SK-N-SH (cell line): ENCODE measurements around the gene SP100. TPM values are rescaled to one million over a fixed set of nuclear protein-coding genes. Genes with fewer than 3 reads are reported as not detected.

Experiments used
- CTCF ChIA-PET: fragments of 300-600, 350-600 bp; formaldehyde crosslinking; extraction: SDS; loops from one replicate; lab custom pipeline; 2021; lab: Yijun Ruan, JAX
- POLR2A ChIA-PET: fragments of 350-600 bp; sonication (Branson Sonifier 250); formaldehyde crosslinking; extraction: SDS; loops from one replicate; lab custom pipeline; 2020; ENCODE audit warnings: antibody characterized with exemption, inconsistent platforms; lab: Yijun Ruan, JAX
- DNase-seq: peaks from one replicate; pipeline ENCODE4 v3.0.0; 2012
- H2AFZ ChIP-seq: fragments of 200-600 bp; sonication (generic); 2 replicates; pipeline ENCODE4 v1.8.1; 2016; ENCODE audit warnings: antibody characterized with exemption, mild to moderate bottlenecking, low read depth
- H3F3A ChIP-seq: fragments of 200-600 bp; sonication (generic); replicated peaks from 2 replicates; pipeline ENCODE3; 2016; ENCODE audit warnings: antibody characterized with exemption, mild to moderate bottlenecking; ENCODE audit not compliant: insufficient read depth
- H3K27ac ChIP-seq, 2 experiments: fragments of 200-500 bp in 1 of 2; fragments of 200-600 bp in 1 of 2; sonication (Bioruptor generic) in 1 of 2; sonication (generic), shearing (Covaris generic) in 1 of 2; 2 replicates each; pipeline versions ENCODE4 v1.5.1 to v1.6.1; 2014 to 2016; ENCODE audit warnings: low read depth in 2 of 2, inconsistent platforms in 1 of 2, low read length in 1 of 2, mild to moderate bottlenecking in 1 of 2, mixed read lengths in 1 of 2
- H3K27me3 ChIP-seq: fragments of 200-600 bp; sonication (generic), shearing (Covaris generic); 2 replicates; pipeline ENCODE4 v1.6.1; 2016; ENCODE audit warnings: mixed run types; ENCODE audit not compliant: insufficient read depth
- H3K36me3 ChIP-seq, 2 experiments: fragments of 200-500 bp in 1 of 2; fragments of 200-600 bp in 1 of 2; sonication (Bioruptor generic) in 1 of 2; sonication (generic) in 1 of 2; replicated peaks in 1 of 2; 2 replicates each; pipeline versions ENCODE3 to v1.5.1; 2014 to 2016; ENCODE audit warnings: low read length in 1 of 2, mild to moderate bottlenecking in 1 of 2; ENCODE audit not compliant: insufficient read depth in 2 of 2, control insufficient read depth in 1 of 2
- H3K4me1 ChIP-seq, 2 experiments: fragments of 200-500 bp in 1 of 2; fragments of 200-600 bp in 1 of 2; sonication (Bioruptor generic) in 1 of 2; sonication (generic), shearing (Covaris generic) in 1 of 2; 2 replicates each; pipeline versions ENCODE4 v1.5.1 to v1.6.1; 2014 to 2016; ENCODE audit warnings: low read depth in 1 of 2, low read length in 1 of 2, mixed run types in 1 of 2; ENCODE audit not compliant: insufficient read depth in 2 of 2, control insufficient read depth in 1 of 2
- H3K4me2 ChIP-seq: fragments of 200-600 bp; sonication (generic), shearing (Covaris generic); 2 replicates; pipeline ENCODE4 v1.6.1; 2017; ENCODE audit warnings: mixed run types
- H3K4me3 ChIP-seq, 2 experiments: fragments of 200-500 bp in 1 of 2; fragments of 200-600 bp in 1 of 2; sonication (Bioruptor generic) in 1 of 2; sonication (generic), shearing (Covaris generic) in 1 of 2; 2 replicates each; pipeline versions ENCODE4 v1.5.1 to v1.8.1; 2014 to 2016; ENCODE audit warnings: low read depth in 2 of 2, inconsistent platforms in 1 of 2, low read length in 1 of 2, mild to moderate bottlenecking in 1 of 2, mixed read lengths in 1 of 2, moderate library complexity in 1 of 2
- H3K79me2 ChIP-seq: fragments of 200-600 bp; sonication (generic); 2 replicates; pipeline ENCODE4 v1.8.1; 2017; ENCODE audit warnings: mild to moderate bottlenecking; ENCODE audit not compliant: insufficient read depth
- H3K9ac ChIP-seq: fragments of 200-600 bp; sonication (generic); 2 replicates; pipeline ENCODE4 v1.6.1; 2017; ENCODE audit warnings: mixed run types
- H3K9me2 ChIP-seq: fragments of 200-600 bp; sonication (generic); 2 replicates; pipeline ENCODE4 v1.6.1; 2017; ENCODE audit warnings: mixed run types
- H3K9me3 ChIP-seq: fragments of 200-600 bp; sonication (generic); 2 replicates; pipeline ENCODE4 v1.6.1; 2017; ENCODE audit warnings: mixed run types, mild to moderate bottlenecking, moderate library complexity
- H4K20me1 ChIP-seq: fragments of 200-600 bp; sonication (generic); 2 replicates; pipeline ENCODE4 v1.6.1; 2017; ENCODE audit warnings: mild to moderate bottlenecking, mixed run types; ENCODE audit not compliant: insufficient read depth
- ELF1 ChIP-seq: IDR thresholded peaks from 2 replicates; pipeline ENCODE4 v1.4.0; 2012
- EP300 ChIP-seq, 2 experiments: IDR thresholded peaks; 2 replicates each; pipeline versions ENCODE4 v1.4.0 to v1.6.1; 2012; ENCODE audit warnings: borderline replicate concordance in 1 of 2, low read depth in 1 of 2, low read length in 1 of 2
- FOSL2 ChIP-seq: IDR thresholded peaks from 2 replicates; pipeline ENCODE4 v1.4.0; 2012; ENCODE audit warnings: low read depth, mild to moderate bottlenecking, moderate library complexity, borderline replicate concordance
- FOXJ3 ChIP-seq: sonication (generic); formaldehyde crosslinking; IDR thresholded peaks from 2 replicates; pipeline ENCODE4 v1.5.1; 2020; ENCODE audit warnings: mild to moderate bottlenecking, missing genetic modification reagents
- GABPA ChIP-seq: IDR thresholded peaks from 2 replicates; pipeline ENCODE4 v1.4.0; 2012; ENCODE audit warnings: low read depth, mild to moderate bottlenecking
- GATA2 ChIP-seq: sonication (generic); formaldehyde crosslinking; IDR thresholded peaks from 2 replicates; pipeline ENCODE4 v1.5.0; 2020; ENCODE audit warnings: mild to moderate bottlenecking, missing genetic modification reagents
- JUND ChIP-seq: IDR thresholded peaks from 2 replicates; pipeline ENCODE4 v1.4.0; 2012
- MAX ChIP-seq: IDR thresholded peaks from 2 replicates; pipeline ENCODE4 v1.4.0; 2012; ENCODE audit warnings: low read depth
- MEF2A ChIP-seq: IDR thresholded peaks from 2 replicates; pipeline ENCODE4 v1.4.0; 2012; ENCODE audit warnings: low read depth, borderline replicate concordance
- NFIC ChIP-seq: IDR thresholded peaks from 2 replicates; pipeline ENCODE4 v1.4.0; 2012; ENCODE audit warnings: borderline replicate concordance
- RCOR1 ChIP-seq: fragments of 150-350 bp; IDR thresholded peaks from 2 replicates; pipeline ENCODE4 v1.6.1; 2017; ENCODE audit warnings: antibody characterized with exemption, low read length
- REST ChIP-seq: IDR thresholded peaks from 2 replicates; pipeline ENCODE4 v1.6.1; 2012; ENCODE audit warnings: mild to moderate bottlenecking, low read depth, low read length, moderate library complexity
- RXRA ChIP-seq: IDR thresholded peaks from 2 replicates; pipeline ENCODE4 v1.4.0; 2012; ENCODE audit warnings: low read depth, mild to moderate bottlenecking, borderline replicate concordance
- SIN3A ChIP-seq: IDR thresholded peaks from 2 replicates; pipeline ENCODE4 v1.6.1; 2012; ENCODE audit warnings: low read depth, mild to moderate bottlenecking, low read length, moderate library complexity, borderline replicate concordance
- SMC3 ChIP-seq: IDR thresholded peaks from 2 replicates; pipeline ENCODE4 v1.6.1; 2012; ENCODE audit warnings: low read depth, low read length, improper control_type of control experiment
- TAF1 ChIP-seq: IDR thresholded peaks from 2 replicates; pipeline ENCODE4 v1.6.1; 2012; ENCODE audit warnings: low read depth, mild to moderate bottlenecking, low read length, moderate library complexity, borderline replicate concordance
- TEAD4 ChIP-seq: IDR thresholded peaks from 2 replicates; pipeline ENCODE4 v1.4.0; 2012; ENCODE audit warnings: mild to moderate bottlenecking, borderline replicate concordance; ENCODE audit not compliant: insufficient read depth
- USF1 ChIP-seq: IDR thresholded peaks from 2 replicates; pipeline ENCODE4 v1.4.0; 2012; ENCODE audit warnings: low read depth, borderline replicate concordance
- USF2 ChIP-seq: fragments of 150-350 bp; IDR thresholded peaks from 2 replicates; pipeline ENCODE4 v1.6.1; 2017; ENCODE audit warnings: antibody characterized with exemption, low read length, low read depth, borderline replicate concordance
- WGBS: methylation state at CpG from one replicate; pipeline ENCODE4 v1.1.6; 2017; ENCODE audit warnings: low lambda C conversion rate; 5-methylcytosine and 5-hydroxymethylcytosine counted together
- polyA plus RNA-seq, 3 experiments: library from polyadenylated mRNA; depleted of rRNA; stranded (reverse); fragments of >200 nt; gene quantifications; 2 replicates each; pipeline ENCODE4 v1.2.3, GENCODE V29; 2012

SP100 gene
- polyA plus RNA-seq, 1 of the 3 experiments (the other 2 are of a cell fraction): 38.1 TPM

- no peaks in the 10 kb centered on the region for H3K9me3 ChIP-seq
- no peaks in the 10 kb centered on the region for H3F3A ChIP-seq
- no peaks in the 10 kb centered on the region for H3K9me2 ChIP-seq
- no peak overlapping the region for H3K4me2 ChIP-seq
- ChIA-PET CTCF (no interaction called here), POLR2A (no interaction called here)
- H2AFZ ChIP-seq: no peak overlapping the region
- no peak for DNase-seq
- H3K27ac ChIP-seq: no peak overlapping the region
- no peak overlapping the region for H3K9ac ChIP-seq
- peaks cover 11 to 36% of the 10 kb centered on the region in 2 experiments for H3K36me3 ChIP-seq
- no peaks in the 10 kb centered on the region for H3K27me3 ChIP-seq
- 47% methylated on average over 3 of the region's 3 CpGs for WGBS
- no peaks in the 10 kb centered on the region for H4K20me1 ChIP-seq
- H3K4me3 ChIP-seq: no peak overlapping the region
- no peaks in the 10 kb centered on the region for H3K4me1 ChIP-seq
- TF ChIP-seq RCOR1 (no peak), NFIC (no peak), USF2 (no peak), FOXJ3 (CRISPR knock-in tag) (no peak), EP300 (IDR thresholded peaks at IDR 0.05; ENCODE audit: borderline replicate concordance in 1 of 2, low read depth in 1 of 2, low read length in 1 of 2) (no peak), RXRA (no peak), GATA2 (CRISPR knock-in tag) (no peak), MAX (no peak), SMC3 (no peak), USF1 (no peak), TAF1 (no peak), JUND (no peak), REST (no peak), SIN3A (no peak), ELF1 (no peak), GABPA (no peak), FOSL2 (no peak), TEAD4 (no peak), MEF2A (no peak)
- H3K79me2 ChIP-seq: no peaks in the 10 kb centered on the region
Observed at GRCh38 chr2:230496891-230497290, 80.9 kb downstream of the SP100 start.
